ENCODE data around the gene MBL2.
A peak's percentile ranks its signal among the peaks of the same experiment; 100 is the strongest.

Gene MBL2

DNA sequence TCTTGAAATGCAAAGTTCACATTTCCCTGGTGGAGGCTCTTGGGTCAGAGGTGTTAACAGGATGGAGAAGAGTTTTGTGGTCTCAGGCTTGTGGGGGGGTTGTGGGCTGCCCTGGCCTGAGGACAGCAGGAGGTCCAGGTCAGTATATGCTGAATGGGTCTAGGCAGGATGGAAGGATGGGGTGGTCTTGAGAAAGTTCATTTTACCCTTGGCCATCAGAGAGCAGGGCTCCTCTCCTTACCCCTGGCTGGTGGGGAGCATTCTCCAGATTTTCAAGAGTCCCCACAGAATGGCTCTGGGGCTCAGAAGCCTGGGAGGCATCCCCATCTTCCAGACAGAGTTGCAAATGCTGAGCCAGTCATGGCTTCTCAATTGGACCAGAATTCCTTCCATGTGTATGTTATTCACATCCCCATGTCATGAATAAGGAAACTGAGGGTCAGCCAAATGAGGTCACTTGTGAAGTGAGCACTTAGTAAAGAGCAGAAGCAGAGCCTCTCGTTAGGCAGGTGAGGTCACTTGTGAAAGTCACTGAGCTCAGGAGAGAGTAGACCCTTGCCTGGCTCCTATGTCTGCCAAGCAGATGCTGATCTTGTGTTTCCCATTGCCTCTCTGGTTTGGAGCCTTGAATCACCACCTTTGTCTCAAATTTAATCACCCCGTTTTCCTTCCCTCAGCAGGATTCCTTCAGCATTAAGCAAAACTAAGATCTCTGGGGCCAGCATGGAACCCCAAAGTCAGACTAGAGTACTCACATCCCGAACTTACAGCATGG, 33.0 kb downstream of the MBL2 start:
- DNase-seq = no peak

- no peak for DNase-seq
Observed at GRCh38 chr10:52738951-52739350, 33.6 kb downstream of the MBL2 start.

DNA sequence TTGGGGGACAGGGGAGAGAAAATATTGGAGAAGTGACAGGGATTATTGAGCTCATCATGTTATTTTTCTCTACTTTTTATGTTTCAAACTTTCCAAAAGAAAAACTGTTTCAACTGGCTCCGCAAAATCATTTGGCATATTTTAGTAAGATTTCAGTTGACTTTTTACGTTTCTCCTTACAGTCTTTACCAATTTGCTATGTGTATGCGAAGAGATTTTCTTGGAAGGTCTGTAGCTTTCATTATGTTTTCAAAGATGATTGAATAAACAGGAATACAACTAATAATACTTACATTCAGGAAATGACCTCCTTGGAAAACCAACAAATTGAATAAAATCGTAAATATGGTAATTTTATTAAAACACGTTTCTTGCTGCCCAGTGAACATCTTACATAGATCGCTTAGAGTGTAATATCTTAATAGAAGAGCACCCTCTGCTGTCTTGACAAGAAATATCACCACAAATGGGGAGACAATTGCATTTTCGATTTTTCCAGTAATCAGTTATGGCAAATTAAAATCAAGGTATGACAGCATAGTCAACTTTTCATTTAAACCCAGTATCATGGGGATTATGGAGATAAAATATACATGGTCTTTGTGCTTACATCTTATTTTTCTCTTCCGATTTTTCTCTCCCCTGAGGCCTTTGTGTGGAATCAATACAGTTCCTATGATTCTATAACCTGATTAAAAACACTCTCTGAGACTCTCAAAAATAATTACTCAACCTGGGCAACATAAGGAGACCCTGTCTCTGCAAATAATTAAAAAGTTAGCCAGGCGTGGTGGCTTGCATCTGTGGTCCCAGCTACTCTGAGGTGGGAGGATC, 43.1 kb downstream of the MBL2 start:
- DNase-seq = peak; percentile 75 to 81

GRCh38 chr10:52720018-52720417, 52.6 kb downstream of the MBL2 start:
- no peak for DNase-seq

Measured in Kasumi-1 (cell line).